ENCODE results near the gene INHBA.

DNA sequence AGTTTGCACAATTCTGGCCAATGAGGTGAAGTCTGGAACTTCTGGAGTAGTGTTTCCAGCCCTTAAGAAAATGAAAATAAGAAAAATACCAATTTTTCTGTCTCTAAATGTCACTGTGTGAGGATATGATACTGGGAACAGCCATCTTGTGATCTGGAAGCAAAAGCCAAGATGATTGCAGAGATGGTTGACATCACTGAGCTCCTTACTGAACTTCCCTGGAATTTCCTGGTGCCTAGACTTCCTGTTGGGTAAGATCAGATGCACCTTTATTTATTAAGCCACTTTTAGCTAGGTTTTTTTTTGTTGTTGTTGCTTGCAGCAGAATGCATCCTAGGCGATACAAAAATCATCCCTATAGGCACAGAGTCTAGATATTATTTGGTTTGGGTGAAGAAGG lies 27.3 kb upstream of the INHBA start:
- TF ChIP-seq, protein P1, sequence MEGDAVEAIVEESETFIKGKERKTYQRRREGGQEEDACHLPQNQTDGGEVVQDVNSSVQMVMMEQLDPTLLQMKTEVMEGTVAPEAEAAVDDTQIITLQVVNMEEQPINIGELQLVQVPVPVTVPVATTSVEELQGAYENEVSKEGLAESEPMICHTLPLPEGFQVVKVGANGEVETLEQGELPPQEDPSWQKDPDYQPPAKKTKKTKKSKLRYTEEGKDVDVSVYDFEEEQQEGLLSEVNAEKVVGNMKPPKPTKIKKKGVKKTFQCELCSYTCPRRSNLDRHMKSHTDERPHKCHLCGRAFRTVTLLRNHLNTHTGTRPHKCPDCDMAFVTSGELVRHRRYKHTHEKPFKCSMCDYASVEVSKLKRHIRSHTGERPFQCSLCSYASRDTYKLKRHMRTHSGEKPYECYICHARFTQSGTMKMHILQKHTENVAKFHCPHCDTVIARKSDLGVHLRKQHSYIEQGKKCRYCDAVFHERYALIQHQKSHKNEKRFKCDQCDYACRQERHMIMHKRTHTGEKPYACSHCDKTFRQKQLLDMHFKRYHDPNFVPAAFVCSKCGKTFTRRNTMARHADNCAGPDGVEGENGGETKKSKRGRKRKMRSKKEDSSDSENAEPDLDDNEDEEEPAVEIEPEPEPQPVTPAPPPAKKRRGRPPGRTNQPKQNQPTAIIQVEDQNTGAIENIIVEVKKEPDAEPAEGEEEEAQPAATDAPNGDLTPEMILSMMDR (IDR thresholded peaks at IDR 0.05) = no peak
- no peak for TF ChIP-seq ZFX (IDR thresholded peaks at IDR 0.05; ENCODE audit: borderline replicate concordance)
